Muscle layer of colon (tissue), 2 donors: Measurements from ENCODE around the gene PPP2R2D.
A peak's percentile ranks its signal among the peaks of the same experiment; 100 is the strongest.

Experiments
- H3K27ac ChIP-seq: one replicate; pipeline ENCODE4 v1.7.0; 2013; ENCODE audit warnings: low read depth, mild to moderate bottlenecking, low read length, moderate library complexity
- H3K27me3 ChIP-seq, 2 donors: one replicate each; pipeline ENCODE4 v1.7.0; 2013; ENCODE audit warnings: low read length in 2 of 2, mild to moderate bottlenecking in 2 of 2; ENCODE audit not compliant: insufficient read depth in 2 of 2, control insufficient read depth in 1 of 2
- H3K36me3 ChIP-seq: one replicate; pipeline ENCODE4 v1.7.0; 2013; ENCODE audit warnings: mild to moderate bottlenecking, low read length; ENCODE audit not compliant: insufficient read depth
- H3K4me1 ChIP-seq: one replicate; pipeline ENCODE4 v1.7.0; 2013; ENCODE audit warnings: mild to moderate bottlenecking, low read length; ENCODE audit not compliant: insufficient read depth
- H3K4me3 ChIP-seq, 2 donors: one replicate each; pipeline ENCODE4 v1.7.0; 2013; ENCODE audit warnings: low read length in 2 of 2, low read depth in 1 of 2, mild to moderate bottlenecking in 1 of 2, moderate library complexity in 1 of 2
- H3K9ac ChIP-seq: one replicate; pipeline ENCODE4 v1.7.0; 2013; ENCODE audit warnings: low read length
- H3K9me3 ChIP-seq: one replicate; pipeline ENCODE4 v1.7.0; 2013; ENCODE audit warnings: mild to moderate bottlenecking, low read length
- donor health status: abdominal sarcoma.
- donor health status: Adenocarcinoma of cecum.

PPP2R2D gene

GRCh38 chr10:131900350-131901152 lies at the start of gene PPP2R2D:
TSS of gene PPP2R2D (plus strand) at chr10:131901008. CDS start at chr10:131901149, 141 bp downstream.
- Histone ChIP-seq H3K9me3 (no peaks in the 10 kb centered on the region), H3K4me3 (peak within 1 kb of the TSS; percentile 65 to 87), H3K9ac (peak within 1 kb of the TSS; percentile 44), H3K4me1 (peaks cover 27% of the 10 kb centered on the region), H3K27ac (peak within 1 kb of the TSS; percentile 90), H3K27me3 (peaks cover 10 to 16% of the 10 kb centered on the region in 2 donors), H3K36me3 (no peaks in the 10 kb centered on the region)

GRCh38 chr10:131851346-131851745 lies 49.5 kb upstream of the PPP2R2D start:
- Histone ChIP-seq H3K36me3 (no peaks in the 10 kb centered on the region), H3K9me3 (no peaks in the 10 kb centered on the region), H3K27me3 (no peaks in the 10 kb centered on the region), H3K4me3 (no peak overlapping the region), H3K27ac (no peak overlapping the region), H3K9ac (no peak overlapping the region), H3K4me1 (no peaks in the 10 kb centered on the region)

- Histone ChIP-seq H3K9ac (no peak overlapping the region), H3K4me3 (no peak overlapping the region), H3K27me3 (no peaks in the 10 kb centered on the region), H3K27ac (no peak overlapping the region), H3K36me3 (no peaks in the 10 kb centered on the region), H3K4me1 (no peaks in the 10 kb centered on the region), H3K9me3 (no peaks in the 10 kb centered on the region)
These were observed 48.5 kb upstream of the PPP2R2D start for GRCh38 chr10:131852176-131852822.

- no peaks in the 10 kb centered on the region for H3K36me3 ChIP-seq
- no peaks in the 10 kb centered on the region for H3K4me1 ChIP-seq
- H3K27me3 ChIP-seq = no peaks in the 10 kb centered on the region
- H3K4me3 ChIP-seq = no peak overlapping the region
- H3K9ac ChIP-seq = no peak overlapping the region
- H3K9me3 ChIP-seq = no peaks in the 10 kb centered on the region
- no peak overlapping the region for H3K27ac ChIP-seq
These were observed 47.8 kb upstream of the PPP2R2D start for GRCh38 chr10:131852823-131853609.

GRCh38 chr10:131853610-131853964 lies 47.2 kb upstream of the PPP2R2D start:
- Histone ChIP-seq H3K27me3 (no peaks in the 10 kb centered on the region), H3K27ac (no peak overlapping the region), H3K4me3 (no peak overlapping the region), H3K9ac (no peak overlapping the region), H3K4me1 (no peaks in the 10 kb centered on the region), H3K9me3 (no peaks in the 10 kb centered on the region), H3K36me3 (no peaks in the 10 kb centered on the region)

GRCh38 chr10:131854579-131855335 lies 46.1 kb upstream of the PPP2R2D start:
- H3K9ac ChIP-seq = no peak overlapping the region
- no peaks in the 10 kb centered on the region for H3K27me3 ChIP-seq
- no peak overlapping the region for H3K4me3 ChIP-seq
- no peak overlapping the region for H3K27ac ChIP-seq
- H3K36me3 ChIP-seq = no peaks in the 10 kb centered on the region
- H3K4me1 ChIP-seq = no peaks in the 10 kb centered on the region
- H3K9me3 ChIP-seq = no peaks in the 10 kb centered on the region

- Histone ChIP-seq H3K36me3 (no peaks in the 10 kb centered on the region), H3K4me1 (no peaks in the 10 kb centered on the region), H3K27me3 (no peaks in the 10 kb centered on the region), H3K9ac (no peak overlapping the region), H3K9me3 (no peaks in the 10 kb centered on the region), H3K27ac (no peak overlapping the region), H3K4me3 (no peak overlapping the region)
These were observed 45.1 kb upstream of the PPP2R2D start for GRCh38 chr10:131855461-131856401.

GRCh38 chr10:131856441-131857094 lies 44.2 kb upstream of the PPP2R2D start:
- Histone ChIP-seq H3K27ac (no peak overlapping the region), H3K4me1 (no peaks in the 10 kb centered on the region), H3K36me3 (no peaks in the 10 kb centered on the region), H3K9ac (no peak overlapping the region), H3K4me3 (no peak overlapping the region), H3K9me3 (no peaks in the 10 kb centered on the region), H3K27me3 (no peaks in the 10 kb centered on the region)

- Histone ChIP-seq H3K4me1 (no peaks in the 10 kb centered on the region), H3K27ac (no peak overlapping the region), H3K9me3 (no peaks in the 10 kb centered on the region), H3K27me3 (no peaks in the 10 kb centered on the region), H3K9ac (no peak overlapping the region), H3K36me3 (no peaks in the 10 kb centered on the region), H3K4me3 (no peak overlapping the region)
These were observed 43.4 kb upstream of the PPP2R2D start for GRCh38 chr10:131857156-131858117.
